Measurements from ENCODE around the gene MMP21.

GRCh38 chr10:125756196-125756595, 19.4 kb downstream of the MMP21 start:
- TF ChIP-seq EZH2phosphoT487 (IDR thresholded peaks at IDR 0.05; ENCODE audit: insufficient read depth, low read depth) (no peak), EZH2 (IDR thresholded peaks at IDR 0.05; ENCODE audit: insufficient read depth, poor library complexity, severe bottlenecking) (no peak)
